Activated T-cell treated with anti-CD3 and anti-CD28 coated beads for 1 hour (primary cell): ENCODE data around the gene RCAN1.
"Not testable (repeated sequence)": the region's sequence is repeated elsewhere in the genome, so short reads cannot be mapped to it uniquely, and the experiment has no call there.

Experiments used
- DNase-seq: peaks from one replicate; pipeline ENCODE4 v3.0.0-alpha.2; 2020; ENCODE audit warnings: low read depth

RCAN1 gene

DNA sequence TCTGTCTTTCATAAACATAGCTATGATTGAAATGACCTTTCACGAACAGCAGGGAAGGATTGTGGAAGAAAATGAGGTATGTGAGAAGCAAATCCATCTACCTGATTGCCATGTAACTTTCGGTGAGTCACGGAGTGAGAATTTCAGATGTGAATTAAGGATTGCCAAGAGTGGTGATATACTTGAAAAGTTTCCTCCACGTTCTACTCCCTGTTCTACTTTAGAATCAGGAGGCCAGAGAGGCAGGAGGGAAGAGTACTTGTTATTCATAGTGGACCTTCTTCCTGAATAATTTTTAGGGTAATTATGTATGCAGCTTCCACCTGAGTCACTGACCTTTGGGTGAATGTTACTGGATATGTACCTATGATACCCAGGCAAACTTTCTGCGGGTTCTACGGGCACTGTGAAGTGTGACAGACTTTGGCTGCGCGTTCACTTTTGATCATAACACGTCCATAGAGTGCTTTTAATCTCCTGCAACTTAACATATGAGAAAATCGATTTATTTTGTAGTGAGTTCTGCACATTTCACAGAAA is 100.3 kb downstream of the RCAN1 start:
- no peak for DNase-seq

DNA sequence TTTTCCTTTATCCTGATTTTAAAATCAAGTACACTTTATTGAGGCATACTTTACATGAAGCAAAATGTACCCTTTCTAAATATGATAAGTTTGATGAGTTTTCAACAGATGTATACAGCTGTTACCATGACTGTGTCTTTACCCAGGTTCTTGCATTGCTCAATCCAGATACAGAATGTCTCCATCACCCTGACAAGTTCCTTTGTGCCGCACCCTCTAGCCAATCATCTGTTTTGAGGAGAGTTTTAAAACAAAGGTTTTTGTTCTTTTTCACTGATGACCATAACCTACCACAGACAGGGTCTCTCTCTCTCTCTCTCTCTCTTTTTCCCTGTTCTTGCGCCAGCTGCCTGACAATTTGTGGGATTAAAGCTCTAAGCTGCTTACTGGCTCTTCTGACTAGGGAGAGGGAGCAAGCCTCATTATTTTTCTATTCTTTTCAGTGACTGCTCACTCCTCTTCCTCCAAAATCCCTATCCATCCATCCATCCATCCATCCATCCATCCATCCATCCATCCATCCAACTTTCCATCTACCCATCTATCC is 101.7 kb downstream of the RCAN1 start:
- no peak for DNase-seq

DNA sequence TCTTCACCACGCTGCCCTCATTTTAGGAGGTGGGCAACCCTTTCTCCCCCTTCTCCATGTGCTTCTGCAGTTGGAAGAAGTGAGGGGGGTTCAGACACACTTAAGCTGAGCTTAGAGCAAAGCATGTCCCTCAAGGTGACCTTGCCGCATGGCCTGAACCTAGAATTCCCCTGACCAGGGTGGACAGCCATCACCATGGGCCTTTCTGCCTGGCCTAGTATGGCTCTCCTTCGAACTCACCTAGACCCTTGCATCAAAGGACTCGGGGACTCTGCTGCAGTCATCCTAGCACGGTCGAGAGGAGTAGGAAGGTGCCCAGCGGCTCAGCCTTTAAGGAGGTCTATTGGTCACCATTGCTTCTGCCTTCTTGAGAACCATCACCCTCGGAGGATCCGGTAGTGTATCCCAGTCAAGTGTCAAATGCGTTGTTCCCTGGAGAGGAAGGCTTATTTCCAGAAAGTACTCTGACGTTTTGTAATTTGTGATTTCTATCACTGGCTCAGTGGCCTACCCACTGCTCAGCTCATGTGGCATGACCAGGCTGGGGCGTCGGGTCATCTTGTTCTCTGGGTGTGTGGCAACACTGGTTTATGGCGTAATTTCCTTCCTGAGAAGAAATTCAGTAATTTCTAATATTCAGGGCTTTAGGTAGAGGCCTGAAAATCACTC is 103.0 kb downstream of the RCAN1 start, which contains the start of gene KCNE1:
Gene KCNE1 (minus strand): TSS at position 424 of the 669 bp plus-strand sequence. CDS start 62,576 bp downstream, outside the sequence.
- no peak for DNase-seq

DNA sequence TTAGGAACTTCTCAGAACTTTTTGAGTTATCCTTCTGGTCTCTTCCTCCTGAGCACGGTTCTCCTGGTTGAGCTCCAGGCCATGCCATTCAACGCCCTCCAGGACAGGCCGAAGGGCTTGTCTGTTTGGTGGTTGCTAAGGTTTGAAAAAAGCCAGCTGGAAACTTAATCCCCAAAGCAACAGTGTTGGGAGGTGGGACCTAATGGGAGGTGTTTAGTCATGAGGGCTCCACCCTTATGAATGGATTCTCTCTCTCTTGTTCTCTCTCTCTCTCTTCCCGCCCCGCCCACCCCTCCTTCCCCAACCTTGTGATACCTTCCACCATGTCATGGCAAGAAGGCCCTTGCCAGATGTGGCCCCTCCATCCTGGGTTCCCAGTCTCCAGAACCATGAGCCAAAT is 103.7 kb downstream of the RCAN1 start:
- no peak for DNase-seq

DNA sequence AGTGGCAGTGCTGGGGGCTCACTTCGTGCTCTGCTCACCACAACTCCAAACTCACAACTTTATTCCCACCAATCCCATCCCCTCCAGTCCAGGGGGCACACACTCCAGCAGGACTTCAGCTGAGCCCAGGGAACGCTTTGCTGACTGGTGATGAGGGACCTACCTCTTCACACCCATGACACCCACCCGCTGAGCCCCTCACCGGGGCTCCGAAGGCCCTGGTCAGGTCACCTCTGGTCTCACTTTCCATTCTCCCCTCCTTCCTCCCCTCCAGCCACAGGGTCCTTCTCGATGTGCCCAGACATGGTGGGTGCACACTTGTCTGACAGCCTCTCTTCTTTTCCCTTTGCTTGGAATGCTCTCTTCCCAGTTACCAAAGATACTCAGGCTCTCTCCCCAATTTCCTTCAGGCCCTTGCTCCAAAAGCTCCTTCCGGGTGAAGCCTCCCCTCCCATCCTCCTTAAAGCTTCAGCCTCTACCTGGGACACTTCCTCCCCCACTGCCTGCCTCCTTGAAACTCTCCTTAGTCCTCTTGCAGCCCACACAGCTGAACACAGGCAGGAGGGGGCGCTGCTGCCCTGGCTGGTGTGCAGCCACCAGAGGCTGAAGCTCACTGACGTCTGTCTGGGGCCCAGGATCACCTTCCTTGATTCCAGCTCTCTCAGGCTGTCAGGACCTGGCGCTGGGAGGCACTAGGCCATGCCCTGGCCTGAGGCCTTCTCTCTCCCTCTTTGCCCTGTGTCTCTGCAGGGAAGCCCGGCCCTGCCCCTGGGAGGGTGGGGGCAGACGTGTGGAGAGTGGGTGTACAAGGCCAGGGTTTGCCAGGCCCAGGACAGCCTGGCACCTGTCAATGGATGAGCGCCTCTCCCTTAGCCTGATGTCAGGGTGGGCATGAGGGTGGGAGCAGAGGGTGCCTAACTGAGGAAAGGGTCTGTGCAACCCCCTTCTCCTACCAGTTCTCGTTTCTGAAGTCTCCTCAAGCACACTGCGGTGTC is 104.5 kb downstream of the RCAN1 start:
- no peak for DNase-seq

DNA sequence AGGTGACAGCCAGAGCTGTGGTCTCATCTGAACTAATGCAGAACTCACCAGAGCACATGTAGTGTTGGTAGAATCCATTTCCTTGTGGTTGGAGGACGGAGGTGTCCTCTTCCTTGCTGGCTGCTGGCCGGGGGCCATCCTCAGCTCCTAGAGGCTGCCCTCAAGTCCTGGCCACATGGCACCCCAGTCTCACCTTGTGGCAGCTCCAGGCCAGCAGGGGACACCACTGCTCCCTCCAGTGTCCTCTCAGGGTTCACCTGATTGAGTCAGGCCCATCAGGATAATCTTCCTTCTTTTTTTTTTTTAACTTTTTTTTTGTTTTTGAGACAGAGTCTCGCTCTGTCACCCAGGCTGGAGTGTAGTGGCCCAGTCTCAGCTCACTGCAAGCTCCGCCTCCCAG is 105.8 kb downstream of the RCAN1 start:
- DNase-seq: no peak

DNA sequence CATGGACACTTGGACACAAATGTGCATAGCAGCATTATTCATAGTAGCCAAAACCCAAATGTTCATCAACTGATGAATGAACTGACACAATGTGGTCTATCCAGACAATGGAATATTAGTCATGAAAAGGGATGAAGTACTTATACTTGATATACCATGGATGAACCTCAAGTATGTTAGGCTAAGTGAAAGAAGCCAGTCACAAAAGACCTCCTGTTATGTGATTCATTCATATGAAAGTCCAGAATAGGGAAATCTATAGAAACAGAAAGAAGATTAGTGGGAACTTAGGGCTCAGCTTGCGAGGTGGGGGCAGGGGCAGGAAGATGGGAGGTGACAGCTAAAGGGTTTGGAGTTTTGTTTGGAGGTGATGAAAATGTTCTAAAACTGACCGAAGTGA is 110.3 kb downstream of the RCAN1 start:
- no peak for DNase-seq

DNA sequence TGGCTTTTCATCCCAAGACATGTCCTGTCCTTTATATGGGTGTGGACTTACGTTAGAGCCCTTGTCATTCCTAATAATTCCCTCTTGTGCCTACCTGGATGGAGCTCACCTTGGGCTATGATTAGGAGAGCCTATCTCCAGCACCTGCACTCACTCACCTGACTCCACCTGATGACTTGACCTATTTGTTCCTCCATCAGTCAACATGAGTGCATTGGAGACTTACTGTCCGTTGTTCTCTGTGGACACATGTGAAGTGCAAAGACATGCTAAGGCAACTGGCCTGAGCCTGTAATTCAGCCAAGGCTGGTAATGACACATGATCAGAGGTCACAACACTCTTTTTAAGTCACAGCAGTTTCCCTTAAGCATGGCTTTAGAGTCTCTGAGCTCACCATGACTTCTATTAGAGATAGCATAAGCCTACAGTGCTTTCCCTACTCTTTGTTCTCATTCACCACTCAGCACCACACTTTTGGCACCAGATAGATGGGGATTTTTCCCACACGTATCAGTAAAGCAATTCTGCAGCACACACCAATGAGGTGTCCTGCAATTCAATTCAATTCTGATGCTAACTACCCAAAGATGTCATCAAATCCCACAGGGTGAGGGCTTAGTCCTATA is 112.3 kb downstream of the RCAN1 start:
- no peak for DNase-seq

DNA sequence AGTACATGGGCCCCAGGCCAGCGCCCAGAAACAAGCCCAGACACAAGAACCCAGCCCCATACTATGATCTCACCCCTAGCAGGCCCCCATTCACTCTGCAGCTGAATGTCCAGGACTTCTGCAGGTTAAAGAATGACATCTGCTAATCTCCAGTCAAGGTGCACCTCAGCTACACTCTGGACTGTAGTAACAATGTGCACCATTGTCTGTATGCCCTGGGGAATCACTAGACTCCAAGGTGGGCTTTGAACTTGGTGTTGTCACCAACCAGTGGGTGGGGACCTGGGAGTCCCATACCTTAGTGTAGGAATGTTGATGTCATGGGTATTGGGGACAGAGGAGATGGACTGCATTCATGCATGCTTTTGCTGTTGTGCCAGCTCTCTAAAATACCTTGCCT is 113.2 kb downstream of the RCAN1 start:
- no peak for DNase-seq

DNA sequence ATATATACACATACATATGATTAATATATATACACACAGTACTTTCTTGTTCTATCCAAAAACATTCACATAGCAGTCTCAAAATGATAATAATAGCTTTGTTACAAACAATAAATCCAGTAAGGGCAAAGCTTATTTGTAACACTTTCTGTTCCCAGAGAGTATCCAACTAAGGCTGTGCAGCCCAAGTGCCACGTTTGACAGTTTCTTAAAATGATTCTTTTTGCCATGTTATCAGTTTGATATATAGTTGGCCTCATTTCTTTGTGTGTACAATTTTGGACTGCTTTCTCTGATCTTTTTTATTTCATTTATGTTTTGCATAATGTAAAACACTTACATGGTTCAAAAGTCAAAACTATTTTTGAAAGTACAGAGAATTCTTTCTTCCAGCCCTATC is 114.7 kb downstream of the RCAN1 start:
- no peak for DNase-seq

DNA sequence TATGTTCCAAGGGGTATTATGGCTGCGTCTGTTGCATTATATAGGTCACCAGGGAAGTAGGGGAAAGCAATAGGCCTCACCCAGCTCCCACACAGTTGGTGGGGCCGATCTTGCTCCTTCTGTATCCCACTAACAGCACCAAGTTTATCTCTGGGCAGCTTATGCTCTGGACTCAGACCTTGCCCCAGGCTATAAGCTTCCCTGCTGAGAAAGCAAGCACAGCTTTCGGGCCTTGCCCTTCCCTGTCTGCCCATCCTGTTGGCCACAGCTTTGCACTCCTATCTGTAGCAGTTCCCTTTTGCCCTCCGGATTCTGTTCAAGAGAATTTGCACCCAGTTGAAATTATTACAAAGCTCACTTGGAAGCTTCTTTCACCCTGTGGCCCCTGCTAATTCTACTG is 115.8 kb downstream of the RCAN1 start:
- no peak for DNase-seq

DNA sequence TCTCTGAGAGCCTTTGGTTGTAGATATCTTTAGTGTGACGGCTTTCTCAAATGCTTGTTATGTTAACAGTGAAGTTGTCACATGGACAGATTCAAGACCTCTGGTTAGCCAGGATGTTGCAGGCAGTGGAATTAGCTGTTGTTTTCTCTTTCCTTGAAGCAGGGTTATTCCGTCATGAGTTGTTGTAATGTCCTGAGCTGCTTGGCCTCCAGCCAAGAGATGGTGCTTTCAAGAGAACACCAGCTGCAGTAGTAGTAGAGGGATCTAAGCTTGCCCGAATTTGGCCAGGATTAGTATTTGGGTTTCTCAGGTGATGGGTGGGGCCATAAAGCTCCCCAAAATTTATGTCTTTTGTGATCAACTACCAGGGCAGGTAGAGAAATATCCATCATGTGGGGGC is 116.3 kb downstream of the RCAN1 start:
- DNase-seq: no peak

DNA sequence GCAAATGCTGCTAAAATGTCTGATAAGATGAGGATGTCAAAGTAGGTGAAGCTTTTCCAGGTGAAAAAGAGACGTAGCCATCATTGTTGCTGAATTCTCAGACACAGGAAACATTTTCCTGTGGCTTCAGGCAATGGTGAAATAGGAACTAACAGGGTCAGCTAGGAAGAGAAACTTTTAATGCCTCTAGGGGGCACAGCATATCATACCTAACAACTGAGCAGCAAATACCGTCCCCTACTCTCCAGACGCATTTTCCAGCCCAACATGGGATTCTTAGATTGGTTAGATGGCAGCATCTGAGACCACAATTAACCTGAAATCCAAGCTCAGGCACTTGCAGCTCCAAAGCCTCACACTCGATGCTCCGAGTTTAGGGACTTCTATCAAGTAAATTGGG is 131.1 kb downstream of the RCAN1 start:
- not testable (repeated sequence) for DNase-seq

DNA sequence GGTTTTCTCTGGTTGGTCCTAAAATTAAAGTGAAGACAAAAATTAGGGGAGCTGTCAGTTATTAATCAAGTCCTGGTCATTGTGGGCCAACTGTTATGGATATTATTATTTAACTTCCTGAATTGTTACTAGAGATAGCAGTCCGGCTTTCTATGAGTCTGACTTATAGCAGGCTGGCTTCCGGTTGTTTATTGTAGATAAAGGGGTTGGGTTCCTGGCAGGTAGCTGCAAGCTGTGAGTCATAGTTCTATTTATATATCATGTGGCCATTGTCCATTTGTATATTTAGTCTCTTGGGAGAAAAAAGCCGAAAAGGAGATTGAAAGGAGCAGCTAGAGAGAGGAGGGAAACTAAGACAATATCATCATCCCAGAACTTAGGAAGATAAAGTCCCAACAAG is 131.5 kb downstream of the RCAN1 start:
- not testable (repeated sequence) for DNase-seq

DNA sequence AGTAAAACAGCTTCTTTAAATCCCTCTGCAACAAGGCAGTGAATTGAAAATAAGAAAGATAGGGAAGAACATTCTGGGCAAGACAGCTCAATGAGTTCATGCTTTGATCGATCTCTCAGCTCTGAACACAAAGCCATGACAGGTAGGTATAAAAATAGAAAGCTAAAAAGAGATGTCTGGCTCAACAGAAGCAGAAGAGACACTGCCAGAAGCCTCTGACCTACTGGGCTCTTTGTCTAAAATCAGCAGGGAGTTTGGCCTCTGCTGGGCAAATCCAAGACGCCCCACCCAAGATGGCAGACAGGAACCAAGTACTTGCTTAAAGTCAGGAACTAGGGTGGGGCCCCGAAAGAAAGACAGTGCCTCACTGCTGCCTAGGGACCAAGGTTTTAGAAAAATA is 147.6 kb downstream of the RCAN1 start:
- DNase-seq: not testable (repeated sequence)
